NCI-H2196 treated with DMSO at 0.1 percent for 48 hours (cell line): ENCODE results near the gene STK32C.
"Not testable (repeated sequence)": the region's sequence is repeated elsewhere in the genome, so short reads cannot be mapped to it uniquely, and the experiment has no call there.

Source experiments
- DNase-seq: peaks from one replicate; lab custom pipeline; 2025; ENCODE audit not compliant: unreplicated experiment; lab: John Stamatoyannopoulos, UW

Gene STK32C

GRCh38 chr10:132232981-132233380 is 74.8 kb downstream of the STK32C start:
- no peak for DNase-seq

- no peak for DNase-seq
Measured at GRCh38 chr10:132232023-132232951, 75.5 kb downstream of the STK32C start.

GRCh38 chr10:132231656-132232022 is 76.1 kb downstream of the STK32C start:
- DNase-seq: no peak

GRCh38 chr10:132230557-132231210 is 77.1 kb downstream of the STK32C start:
- no peak for DNase-seq

- DNase-seq: no peak
Measured at GRCh38 chr10:132229834-132230556, 77.8 kb downstream of the STK32C start.

- no peak for DNase-seq
Measured at GRCh38 chr10:132229096-132229495, 78.7 kb downstream of the STK32C start.

GRCh38 chr10:132228616-132229015 is 79.1 kb downstream of the STK32C start:
- DNase-seq: no peak

GRCh38 chr10:132227851-132228390 is 79.8 kb downstream of the STK32C start:
- DNase-seq: no peak

GRCh38 chr10:132226586-132227405 is 81.0 kb downstream of the STK32C start:
- DNase-seq: no peak

GRCh38 chr10:132225849-132226205 is 81.9 kb downstream of the STK32C start:
- DNase-seq: no peak

- no peak for DNase-seq
Measured at GRCh38 chr10:132225073-132225848, 82.5 kb downstream of the STK32C start.

GRCh38 chr10:132224343-132225072 is 83.2 kb downstream of the STK32C start:
- DNase-seq: no peak

- DNase-seq: no peak
Measured at GRCh38 chr10:132223611-132224342, 84.0 kb downstream of the STK32C start.

GRCh38 chr10:132223156-132223590 is 84.6 kb downstream of the STK32C start:
- no peak for DNase-seq

GRCh38 chr10:132222726-132223125 is 85.0 kb downstream of the STK32C start:
- DNase-seq: no peak

GRCh38 chr10:132220996-132221395 is 86.8 kb downstream of the STK32C start:
- not testable (repeated sequence) for DNase-seq

GRCh38 chr10:132220061-132220460 is 87.7 kb downstream of the STK32C start:
- no peak for DNase-seq

- no peak for DNase-seq
Measured at GRCh38 chr10:132219486-132219885, 88.3 kb downstream of the STK32C start.
